Putamen (tissue), 1 donor: ENCODE results near the gene ENOX1.
"Not testable (repeated sequence)": the region's sequence is repeated elsewhere in the genome, so short reads cannot be mapped to it uniquely, and the experiment has no call there.

ENCODE experiments used
- DNase-seq: peaks from one replicate; pipeline ENCODE4 v3.0.0-alpha.2; 2016; ENCODE audit warnings: low spot score

Gene ENOX1

GRCh38 chr13:43431841-43432240, 354.9 kb downstream of the ENOX1 start:
- DNase-seq: no peak

- DNase-seq: no peak
Measured at GRCh38 chr13:43431290-43431716, 355.5 kb downstream of the ENOX1 start.

- no peak for DNase-seq
Measured at GRCh38 chr13:43428545-43429296, 358.1 kb downstream of the ENOX1 start.

- no peak for DNase-seq
Measured at GRCh38 chr13:43426355-43426754, 360.4 kb downstream of the ENOX1 start.

GRCh38 chr13:43425234-43425633, 361.5 kb downstream of the ENOX1 start:
- no peak for DNase-seq

GRCh38 chr13:43424412-43424811, 362.4 kb downstream of the ENOX1 start:
- no peak for DNase-seq

- peak; percentile 17 for DNase-seq
Measured at GRCh38 chr13:43422116-43422515, 364.7 kb downstream of the ENOX1 start.

- not testable (repeated sequence) for DNase-seq
Measured at GRCh38 chr13:43416842-43417241, 369.9 kb downstream of the ENOX1 start.

- DNase-seq: not testable (repeated sequence)
Measured at GRCh38 chr13:43416408-43416807, 370.4 kb downstream of the ENOX1 start.

- DNase-seq: not testable (repeated sequence)
Measured at GRCh38 chr13:43415903-43416391, 370.8 kb downstream of the ENOX1 start.

GRCh38 chr13:43414111-43414510, 372.7 kb downstream of the ENOX1 start:
- DNase-seq: no peak

GRCh38 chr13:43411741-43412140, 375.0 kb downstream of the ENOX1 start:
- DNase-seq: peak; percentile 34

- peak; percentile 60 for DNase-seq
Measured at GRCh38 chr13:43411211-43411610, 375.6 kb downstream of the ENOX1 start.

GRCh38 chr13:43408274-43408673, 378.5 kb downstream of the ENOX1 start:
- no peak for DNase-seq

- no peak for DNase-seq
Measured at GRCh38 chr13:43407023-43407581, 379.7 kb downstream of the ENOX1 start.

GRCh38 chr13:43405457-43405856, 381.3 kb downstream of the ENOX1 start:
- DNase-seq: no peak

- DNase-seq: no peak
Measured at GRCh38 chr13:43402380-43402779, 384.4 kb downstream of the ENOX1 start.

- DNase-seq: no peak
Measured at GRCh38 chr13:43401361-43401760, 385.4 kb downstream of the ENOX1 start.

GRCh38 chr13:43397111-43397510, 389.7 kb downstream of the ENOX1 start:
- no peak for DNase-seq

- DNase-seq: no peak
Measured at GRCh38 chr13:43391036-43391435, 395.7 kb downstream of the ENOX1 start.

GRCh38 chr13:43390619-43391018, 396.2 kb downstream of the ENOX1 start:
- DNase-seq: no peak

GRCh38 chr13:43389983-43390382, 396.8 kb downstream of the ENOX1 start:
- no peak for DNase-seq

GRCh38 chr13:43389573-43389972, 397.2 kb downstream of the ENOX1 start:
- DNase-seq: no peak
